NCI-H774 (cell line): ENCODE measurements around the gene BANF1.
"Not testable (repeated sequence)": the region's sequence is repeated elsewhere in the genome, so short reads cannot be mapped to it uniquely, and the experiment has no call there.

Experiments
- DNase-seq: peaks from one replicate; lab custom pipeline; 2025; lab: John Stamatoyannopoulos, UW

Gene BANF1

GRCh38 chr11:65978391-65979238 lies 23.7 kb upstream of the BANF1 start:
- DNase-seq: no peak

GRCh38 chr11:65979261-65979759 lies 23.0 kb upstream of the BANF1 start:
- no peak for DNase-seq

- DNase-seq: no peak
Measured at GRCh38 chr11:65981101-65981740, 21.1 kb upstream of the BANF1 start.

- DNase-seq: no peak
Measured at GRCh38 chr11:65981972-65982823, 20.1 kb upstream of the BANF1 start.

GRCh38 chr11:65982824-65983588 lies 19.3 kb upstream of the BANF1 start:
- no peak for DNase-seq

GRCh38 chr11:65983589-65983987 lies 18.7 kb upstream of the BANF1 start:
- no peak for DNase-seq

GRCh38 chr11:65987336-65987735 lies 15.0 kb upstream of the BANF1 start:
- no peak for DNase-seq

- peak; percentile 91 for DNase-seq
Measured at GRCh38 chr11:65988791-65989592, 13.3 kb upstream of the BANF1 start.

GRCh38 chr11:65992056-65992455 lies 10.2 kb upstream of the BANF1 start:
- no peak for DNase-seq

DNA sequence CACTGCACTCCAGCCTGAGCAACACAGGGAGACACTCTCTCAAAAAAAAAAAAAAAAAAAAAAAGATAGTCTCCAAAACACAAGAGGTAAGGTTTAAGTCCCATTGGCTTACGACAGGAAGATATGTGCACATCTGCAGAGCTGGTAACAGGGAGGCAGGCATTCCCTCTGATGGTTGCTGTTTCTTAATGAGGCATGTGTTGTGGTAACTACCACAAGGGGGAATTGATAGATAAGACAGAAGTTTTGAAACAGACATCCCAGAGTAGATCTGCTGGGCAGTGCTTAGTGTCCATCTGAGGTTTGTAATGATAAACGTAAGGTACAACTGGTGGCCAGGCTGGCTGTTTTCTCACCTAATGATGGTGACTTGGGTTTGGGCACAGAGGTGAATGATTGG lies 5.0 kb upstream of the BANF1 start:
- no peak for DNase-seq

GRCh38 chr11:66002648-66003225 lies 434 bp downstream of the BANF1 start:
- no peak for DNase-seq

- DNase-seq: no peak
Measured at GRCh38 chr11:66003291-66003690, 988 bp downstream of the BANF1 start.

- no peak for DNase-seq
Measured at GRCh38 chr11:66004186-66004585, 1.9 kb downstream of the BANF1 start.

DNA sequence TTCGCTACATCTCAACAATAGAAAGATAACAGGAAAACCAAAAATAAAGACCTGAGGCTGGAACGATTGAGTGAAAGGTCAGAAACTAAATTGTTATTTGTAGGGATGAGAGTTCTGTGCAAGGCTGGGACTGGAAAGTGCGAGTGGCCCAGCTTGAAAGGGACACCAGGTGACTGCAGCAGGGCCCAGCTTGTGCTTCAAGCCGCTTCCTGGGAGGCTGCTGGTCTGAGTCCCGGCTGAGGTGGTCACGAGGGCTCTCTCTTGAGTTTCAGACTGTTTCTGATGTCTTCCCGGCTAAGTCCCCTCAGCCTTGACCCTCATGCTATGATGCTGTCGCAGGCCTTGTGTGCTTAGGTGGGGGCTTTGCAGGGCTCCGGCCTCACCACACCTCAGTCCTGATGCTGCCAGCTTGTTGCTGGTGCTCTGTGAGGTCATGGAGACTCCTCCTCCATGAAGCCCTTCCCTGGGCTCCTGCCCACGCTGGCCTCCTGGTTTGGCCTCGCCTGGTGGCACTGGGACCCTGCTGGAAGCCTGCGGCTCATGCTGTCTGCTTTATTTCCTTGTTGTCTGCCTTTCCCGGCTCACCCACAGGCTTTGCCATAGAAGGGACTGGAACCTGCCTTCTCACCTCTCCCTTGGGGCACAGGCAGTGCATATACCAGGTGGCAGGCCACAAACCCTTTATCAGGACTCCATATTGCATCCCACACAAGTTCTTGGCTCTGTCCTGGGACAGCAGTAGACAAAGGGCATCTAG lies 4.0 kb downstream of the BANF1 start:
- DNase-seq: no peak

DNA sequence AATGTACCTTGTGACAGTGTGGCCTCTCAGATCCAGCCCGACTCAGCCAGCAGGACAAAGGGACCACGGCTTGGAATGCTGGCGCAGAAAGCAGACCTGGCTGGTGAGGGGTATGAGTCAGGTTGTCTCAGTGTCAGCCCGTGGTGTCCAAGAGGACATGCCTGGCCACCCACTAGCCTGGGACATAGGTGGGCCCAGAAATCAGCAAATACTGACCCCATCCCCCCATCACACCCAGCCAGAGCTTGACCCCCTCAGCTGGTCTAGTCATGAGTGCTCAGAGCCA lies 4.5 kb downstream of the BANF1 start:
- no peak for DNase-seq

GRCh38 chr11:66007201-66007634 lies 4.9 kb downstream of the BANF1 start:
- DNase-seq: no peak

DNA sequence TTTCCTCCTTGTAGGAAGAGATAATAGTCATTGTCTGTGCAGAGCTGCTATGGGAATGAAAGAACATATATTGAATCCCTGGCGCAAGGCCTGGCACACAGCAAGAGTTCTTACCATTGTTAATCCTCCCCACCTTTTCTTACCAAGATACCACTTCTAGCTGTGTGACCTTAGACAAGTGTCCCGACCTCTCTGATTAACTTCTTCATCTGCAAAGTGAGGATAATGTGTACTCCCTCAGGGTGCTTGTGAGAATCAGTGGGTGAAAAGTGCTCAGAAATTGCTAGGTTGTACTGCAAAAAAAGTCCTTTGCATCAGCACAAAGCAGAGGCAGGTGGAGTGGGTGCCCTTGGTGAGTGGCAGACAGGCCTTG lies 5.8 kb downstream of the BANF1 start:
- DNase-seq: no peak

GRCh38 chr11:66008468-66009101 lies 6.3 kb downstream of the BANF1 start:
- no peak for DNase-seq

- DNase-seq: not testable (repeated sequence)
Measured at GRCh38 chr11:66010036-66010435, 7.7 kb downstream of the BANF1 start.
